GM19452 (cell line): ENCODE results near the gene NR1H2.

Experiments
- ATAC-seq: cut with Tn5 transposase; IDR thresholded peaks from one replicate; pipeline ENCODE4 v1.9.1; 2021; ENCODE audit not compliant: unreplicated experiment

The NR1H2 gene

GRCh38 chr19:50420127-50420526, 43.9 kb downstream of the NR1H2 start:
- ATAC-seq, result no peak

GRCh38 chr19:50420808-50421207, 44.6 kb downstream of the NR1H2 start:
- ATAC-seq, result no peak

- ATAC-seq, result no peak
Measured at GRCh38 chr19:50422397-50423278, 46.4 kb downstream of the NR1H2 start.

- ATAC-seq, result no peak
Measured at GRCh38 chr19:50423279-50424113, 47.2 kb downstream of the NR1H2 start.

- no peak for ATAC-seq
Measured at GRCh38 chr19:50425581-50425980, 49.3 kb downstream of the NR1H2 start.

GRCh38 chr19:50427318-50427925, 51.2 kb downstream of the NR1H2 start:
- ATAC-seq, result no peak

GRCh38 chr19:50427997-50428425, 51.8 kb downstream of the NR1H2 start:
- no peak for ATAC-seq

- no peak for ATAC-seq
Measured at GRCh38 chr19:50428772-50429463, 52.7 kb downstream of the NR1H2 start.

GRCh38 chr19:50430888-50431342, 54.7 kb downstream of the NR1H2 start:
- ATAC-seq, result no peak

GRCh38 chr19:50431343-50432220, 55.3 kb downstream of the NR1H2 start:
- ATAC-seq, result no peak

- no peak for ATAC-seq
Measured at GRCh38 chr19:50432221-50433028, 56.2 kb downstream of the NR1H2 start, which contains the start of gene MYBPC2. Gene MYBPC2 (plus strand): TSS chr19:50432892. CDS start chr19:50432954, 62 bp downstream.
